CD4-positive, CD25-positive, alpha-beta regulatory T cell (primary cell): ENCODE measurements around the gene MYO5B. TPM values are rescaled to one million over a fixed set of nuclear protein-coding genes. Genes with fewer than 3 reads are reported as not detected.
A peak's percentile ranks its signal among the peaks of the same experiment; 100 is the strongest.

Source experiments
- ATAC-seq, 2 donors: fragments of 150-1000 bp; cut with Tn5 transposase; one replicate each; pipeline ENCODE4 v1.10.0; 2021; ENCODE audit warnings: low read depth in 2 of 2, moderate number of reproducible peaks in 2 of 2, moderate library complexity in 1 of 2
- DNase-seq, 3 donors: peaks; one replicate each; pipeline versions ENCODE4 v3.0.0 to v3.0.0-alpha.2; 2012 to 2022; ENCODE audit warnings: mixed read lengths in 1 of 3
- H3K27ac ChIP-seq: one replicate; pipeline ENCODE4 v1.7.0; 2013; ENCODE audit warnings: mild to moderate bottlenecking, low read length; ENCODE audit not compliant: insufficient read depth, poor library complexity, severe bottlenecking
- H3K27me3 ChIP-seq: one replicate; pipeline ENCODE4 v1.7.0; 2013; ENCODE audit warnings: low read length; ENCODE audit not compliant: control insufficient read depth, insufficient read depth
- H3K36me3 ChIP-seq: one replicate; pipeline ENCODE4 v1.7.0; 2013; ENCODE audit warnings: mild to moderate bottlenecking, low read length, moderate library complexity; ENCODE audit not compliant: control insufficient read depth, insufficient read depth
- H3K4me1 ChIP-seq: 2 replicates; pipeline ENCODE4 v1.7.0; 2013; ENCODE audit warnings: mild to moderate bottlenecking, low read length; ENCODE audit not compliant: insufficient read depth, control insufficient read depth, poor library complexity, severe bottlenecking
- H3K4me3 ChIP-seq: one replicate; pipeline ENCODE4 v1.7.0; 2013; ENCODE audit warnings: low read depth, mild to moderate bottlenecking, low read length, moderate library complexity
- H3K9me3 ChIP-seq, 2 experiments: 1 replicate in 1 of 2; 2 replicates in 1 of 2; pipeline ENCODE4 v1.7.0; 2013; ENCODE audit warnings: low read length in 2 of 2, mild to moderate bottlenecking in 1 of 2, moderate library complexity in 1 of 2; ENCODE audit not compliant: control insufficient read depth in 2 of 2
- H3K27ac Mint-ChIP-seq, 3 donors: one replicate each; pipeline ENCODE4 v1.8.0; 2020 to 2022; ENCODE audit warnings: mild to moderate bottlenecking in 3 of 3, mixed read lengths in 3 of 3, moderate library complexity in 2 of 3
- H3K27me3 Mint-ChIP-seq: one replicate; pipeline ENCODE4 v1.8.0; 2022; ENCODE audit warnings: mild to moderate bottlenecking, mixed read lengths
- H3K36me3 Mint-ChIP-seq: one replicate; pipeline ENCODE4 v1.8.0; 2020; ENCODE audit warnings: mixed read lengths
- H3K4me1 Mint-ChIP-seq, 4 donors: one replicate each; pipeline ENCODE4 v1.8.0; 2020 to 2022; ENCODE audit warnings: mixed read lengths in 4 of 4, mild to moderate bottlenecking in 1 of 4
- H3K4me3 Mint-ChIP-seq, 4 donors: one replicate each; pipeline ENCODE4 v1.8.0; 2020 to 2022; ENCODE audit warnings: mild to moderate bottlenecking in 4 of 4, mixed read lengths in 4 of 4, moderate library complexity in 3 of 4
- H3K9me3 Mint-ChIP-seq, 7 donors: one replicate each; pipeline ENCODE4 v1.8.0; 2020 to 2022; ENCODE audit warnings: mixed read lengths in 7 of 7, mild to moderate bottlenecking in 3 of 7, moderate library complexity in 2 of 7
- polyA plus RNA-seq, 4 donors: library from polyadenylated mRNA; unstranded; fragments of 300-500 nt; fragmentation: Illumina TruSeq; gene quantifications; one replicate each; pipeline ENCODE4 v1.2.3, GENCODE V29; 2021
- total RNA-seq: library from RNA; stranded (reverse); gene quantifications from one replicate; pipeline ENCODE4 v1.2.3, GENCODE V29; 2022

The MYO5B gene
- total and polyA plus RNA-seq, 5 donors from 2014 or later = 0.02 to 0.03 TPM; not detected in 3

DNA sequence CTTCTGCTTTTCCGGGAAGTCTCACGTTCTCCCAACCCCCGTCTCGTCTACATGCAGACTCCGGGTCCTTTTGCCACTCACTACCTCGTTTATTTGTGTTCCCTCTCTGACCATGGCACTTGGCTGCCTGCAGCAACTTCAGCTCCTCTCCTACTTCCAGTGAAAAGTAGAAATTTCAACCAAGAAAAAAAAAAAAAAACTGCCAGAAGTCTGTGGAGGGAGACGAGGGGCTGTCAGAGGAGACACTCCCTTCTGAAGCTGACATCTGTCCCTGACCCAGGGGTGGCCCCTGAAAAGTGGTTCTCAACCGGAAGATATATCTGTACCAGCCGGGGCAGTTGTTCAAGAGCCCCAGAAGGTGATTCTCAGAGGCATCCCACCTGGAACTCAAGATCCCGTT lies 742 bp upstream of the MYO5B start:
- Histone ChIP-seq H3K27me3 (peaks cover 27% of the 10 kb centered on the region), H3K9me3 (no peaks in the 10 kb centered on the region), H3K4me3 (no peak overlapping the region), H3K27ac (no peak overlapping the region), H3K36me3 (no peaks in the 10 kb centered on the region), H3K4me1 (no peaks in the 10 kb centered on the region)
- no peak for DNase-seq
- Mint-ChIP-seq H3K9me3 (peaks cover 0 to 6% (median 4%) of the 10 kb centered on the region in 7 donors), H3K4me1 (peaks cover 0 to 18% (median 0%) of the 10 kb centered on the region in 4 donors), H3K27me3 (peaks cover 66% of the 10 kb centered on the region), H3K36me3 (no peaks in the 10 kb centered on the region), H3K27ac (no peak overlapping the region), H3K4me3 (peak overlapping the region in 3 of 4 donors; percentile 55 to 71 (median 69))
- ATAC-seq = no peak

DNA sequence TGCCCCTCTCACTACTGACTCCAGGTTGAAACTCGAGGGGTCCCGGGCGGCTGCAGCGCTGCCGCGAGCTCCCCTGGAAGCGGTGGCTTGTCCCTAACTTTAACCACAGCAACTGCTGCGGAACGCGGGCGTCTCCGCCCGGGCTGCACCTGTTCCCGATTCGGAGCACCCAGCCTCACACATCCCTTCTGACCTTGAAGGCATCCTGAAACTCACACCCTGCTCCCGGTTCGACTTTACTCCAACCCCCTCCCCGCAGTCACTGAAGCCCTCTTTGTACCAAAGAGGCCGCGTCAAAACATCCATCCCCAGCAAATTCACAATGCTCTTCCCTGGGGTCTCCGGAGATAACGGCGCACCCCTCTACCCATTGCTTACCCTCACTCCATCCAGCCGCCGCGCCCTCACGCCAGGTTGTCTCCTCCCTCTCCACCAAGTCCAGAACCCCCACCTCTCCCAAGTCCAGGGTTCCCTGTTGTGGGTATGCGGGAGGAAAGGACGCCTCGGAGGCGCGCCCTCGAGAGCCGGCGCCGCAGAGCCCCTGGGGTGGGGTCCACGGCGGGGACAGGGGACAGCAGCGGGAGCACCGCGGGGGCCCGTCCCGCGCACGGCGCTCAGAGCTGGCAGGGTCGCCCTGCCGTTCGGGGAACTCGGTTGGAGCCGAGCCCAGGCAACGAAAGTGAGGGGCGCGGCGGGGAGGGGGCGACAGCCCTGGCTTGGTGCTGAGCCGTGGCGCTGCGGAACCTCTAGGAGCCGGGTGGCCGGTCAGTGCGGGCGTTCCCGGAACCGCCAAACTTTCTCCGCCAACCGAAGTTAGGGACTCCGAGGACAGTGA lies 934 bp downstream of the MYO5B start:
- no peak for ATAC-seq
- Mint-ChIP-seq H3K4me3 (peak overlapping the region in 3 of 4 donors; percentile 17 to 52 (median 44)), H3K4me1 (peaks cover 0 to 18% (median 0%) of the 10 kb centered on the region in 4 donors), H3K9me3 (peaks cover 0 to 4% (median 0%) of the 10 kb centered on the region in 7 donors), H3K27me3 (peaks cover 67% of the 10 kb centered on the region), H3K27ac (no peak overlapping the region), H3K36me3 (no peaks in the 10 kb centered on the region)
- Histone ChIP-seq H3K4me1 (no peaks in the 10 kb centered on the region), H3K36me3 (no peaks in the 10 kb centered on the region), H3K27ac (no peak overlapping the region), H3K27me3 (peaks cover 24% of the 10 kb centered on the region), H3K4me3 (no peak overlapping the region), H3K9me3 (no peaks in the 10 kb centered on the region)
- no peak for DNase-seq

DNA sequence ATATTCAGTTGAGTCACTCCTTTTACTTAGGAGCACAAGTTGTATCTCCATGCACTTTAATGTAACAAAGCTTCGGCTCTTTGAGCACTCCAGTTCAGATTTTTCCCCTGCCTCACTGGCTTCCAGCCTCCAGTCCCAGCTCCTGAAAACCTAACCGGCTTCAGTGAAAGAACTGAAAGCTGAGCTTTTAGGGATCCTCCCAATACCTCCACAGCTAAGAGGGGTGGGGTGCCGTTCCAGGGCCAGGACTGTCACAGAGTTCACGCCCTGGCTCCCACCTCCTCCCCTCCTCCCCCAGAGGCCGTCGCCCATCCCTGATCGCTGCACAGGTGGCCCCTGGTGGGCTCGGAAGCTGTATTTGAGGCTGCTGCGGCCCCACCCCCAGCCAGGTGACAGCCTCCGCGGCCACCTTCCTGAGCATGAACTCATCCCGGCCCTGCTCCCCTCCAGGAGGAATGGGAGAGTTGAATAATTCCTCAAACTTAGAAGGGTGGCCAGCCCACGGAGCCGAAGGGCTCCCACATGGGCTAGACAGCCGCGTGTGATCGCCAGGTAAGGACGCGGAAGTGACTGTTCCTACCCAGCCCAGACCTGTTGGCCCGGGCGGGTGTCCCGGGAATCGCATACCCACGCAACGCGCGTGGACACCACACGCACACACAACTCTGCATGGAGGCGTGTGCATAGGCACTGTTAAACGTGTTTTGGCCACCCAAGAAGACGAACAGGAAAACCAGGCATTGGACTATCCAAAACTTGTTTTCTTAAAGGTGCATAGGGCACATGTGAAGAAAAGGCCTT lies 1.8 kb downstream of the MYO5B start:
- Mint-ChIP-seq H3K27me3 (peaks cover 62% of the 10 kb centered on the region), H3K27ac (peak overlapping the region in 1 of 3 donors; percentile 69), H3K36me3 (no peaks in the 10 kb centered on the region), H3K4me3 (peak overlapping the region in 3 of 4 donors; percentile 17 to 52 (median 32)), H3K9me3 (peaks cover 0 to 4% (median 0%) of the 10 kb centered on the region in 7 donors), H3K4me1 (peaks cover 0 to 18% (median 0%) of the 10 kb centered on the region in 4 donors)
- no peaks in the 10 kb centered on the region for H3K9me3 ChIP-seq
- no peak for DNase-seq
- H3K4me1 ChIP-seq = no peaks in the 10 kb centered on the region
- H3K27ac ChIP-seq = no peak overlapping the region
- H3K27me3 ChIP-seq = peaks cover 24% of the 10 kb centered on the region
- no peak for ATAC-seq
- no peaks in the 10 kb centered on the region for H3K36me3 ChIP-seq
- no peak overlapping the region for H3K4me3 ChIP-seq

DNA sequence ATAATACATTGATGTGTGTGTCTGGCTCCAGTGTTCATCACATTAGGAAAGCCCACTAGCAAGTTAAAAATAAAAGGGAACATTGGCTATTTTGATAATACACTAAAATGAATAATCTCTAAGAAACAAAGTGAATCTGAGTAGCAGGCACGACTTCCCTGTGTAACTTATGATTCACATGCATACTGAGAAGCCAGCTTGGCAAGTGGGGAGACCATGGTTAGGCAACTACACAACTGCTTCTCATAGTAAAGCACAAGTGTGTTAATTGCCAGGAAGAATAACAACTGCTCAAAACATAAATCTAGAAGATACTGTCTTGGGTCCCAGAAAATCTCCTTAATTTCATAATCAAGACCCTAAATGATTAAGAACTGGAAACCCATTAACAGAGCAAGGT lies 4.0 kb downstream of the MYO5B start:
- H3K4me3 ChIP-seq = no peak overlapping the region
- H3K9me3 Mint-ChIP-seq = no peaks in the 10 kb centered on the region
- no peaks in the 10 kb centered on the region for H3K36me3 ChIP-seq
- H3K4me1 ChIP-seq = no peaks in the 10 kb centered on the region
- no peaks in the 10 kb centered on the region for H3K9me3 ChIP-seq
- H3K27ac Mint-ChIP-seq = no peak overlapping the region
- ATAC-seq = no peak
- H3K27ac ChIP-seq = no peak overlapping the region
- no peak for DNase-seq
- peak overlapping the region in 1 of 4 donors; percentile 66 for H3K4me3 Mint-ChIP-seq
- peaks cover 60% of the 10 kb centered on the region for H3K27me3 Mint-ChIP-seq
- H3K27me3 ChIP-seq = peaks cover 26% of the 10 kb centered on the region
- H3K4me1 Mint-ChIP-seq = peaks cover 0 to 13% (median 0%) of the 10 kb centered on the region in 4 donors
- H3K36me3 Mint-ChIP-seq = no peaks in the 10 kb centered on the region

DNA sequence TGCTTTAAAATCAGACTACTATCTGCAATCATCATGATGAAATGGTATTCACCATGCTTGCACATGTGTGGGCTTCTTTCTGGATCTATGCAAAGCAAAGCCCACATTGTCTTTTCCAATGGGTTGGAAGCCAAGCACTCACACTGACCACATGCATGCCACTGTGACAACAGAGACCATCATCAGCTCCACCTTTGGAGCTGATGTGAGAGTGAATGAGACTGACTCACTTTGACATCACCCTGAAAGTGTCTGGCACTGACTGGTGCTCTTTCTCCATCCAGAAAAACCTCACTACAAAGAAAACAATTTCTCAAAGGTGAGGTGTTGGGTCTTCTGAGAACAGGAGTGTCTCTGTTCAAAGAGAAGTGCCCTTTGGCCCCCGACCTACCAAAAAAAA lies 4.7 kb downstream of the MYO5B start:
- Mint-ChIP-seq H3K27me3 (peaks cover 53% of the 10 kb centered on the region), H3K4me1 (peaks cover 0 to 7% (median 0%) of the 10 kb centered on the region in 4 donors), H3K36me3 (no peaks in the 10 kb centered on the region)

DNA sequence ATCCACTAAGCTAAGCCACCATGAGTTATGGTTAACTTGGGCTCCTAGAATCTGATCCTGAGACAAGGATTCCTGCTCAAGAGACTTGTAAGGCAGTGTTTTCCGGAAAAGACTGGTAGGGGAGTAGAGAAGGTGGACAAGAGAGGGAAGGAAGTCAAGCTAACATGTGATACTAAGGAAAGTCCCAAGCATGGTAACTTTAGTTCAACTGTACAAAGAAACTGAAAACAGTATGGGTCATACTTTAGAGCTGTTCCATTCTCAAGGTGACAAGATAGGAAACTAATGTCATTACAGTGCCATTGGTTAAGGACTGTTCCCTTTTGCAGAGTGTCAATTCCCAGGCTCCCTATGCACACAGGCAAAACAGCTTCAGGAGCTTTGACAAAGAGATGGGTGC lies 5.8 kb downstream of the MYO5B start:
- H3K27me3 ChIP-seq = peaks cover 20% of the 10 kb centered on the region
- peaks cover 53% of the 10 kb centered on the region for H3K27me3 Mint-ChIP-seq
- ATAC-seq (no peak), DNase-seq (no peak)
- H3K4me3 Mint-ChIP-seq = no peak overlapping the region
- H3K4me1 Mint-ChIP-seq = peaks cover 0 to 7% (median 0%) of the 10 kb centered on the region in 4 donors
- no peaks in the 10 kb centered on the region for H3K9me3 ChIP-seq
- H3K4me3 ChIP-seq = no peak overlapping the region
- no peaks in the 10 kb centered on the region for H3K9me3 Mint-ChIP-seq
- H3K36me3 ChIP-seq = no peaks in the 10 kb centered on the region
- H3K36me3 Mint-ChIP-seq = no peaks in the 10 kb centered on the region
- H3K27ac Mint-ChIP-seq = no peak overlapping the region
- H3K4me1 ChIP-seq = no peaks in the 10 kb centered on the region
- no peak overlapping the region for H3K27ac ChIP-seq

More for the DNA sequence above, 4.7 kb downstream of the MYO5B start:
- no peak overlapping the region for H3K27ac ChIP-seq
- H3K27me3 ChIP-seq = peaks cover 20% of the 10 kb centered on the region
- no peaks in the 10 kb centered on the region for H3K9me3 ChIP-seq
- ATAC-seq = no peak
- no peak overlapping the region for H3K4me3 Mint-ChIP-seq
- no peaks in the 10 kb centered on the region for H3K9me3 Mint-ChIP-seq
- no peak overlapping the region for H3K27ac Mint-ChIP-seq
- H3K36me3 ChIP-seq = no peaks in the 10 kb centered on the region
- no peak for DNase-seq
- no peak overlapping the region for H3K4me3 ChIP-seq
- H3K4me1 ChIP-seq = no peaks in the 10 kb centered on the region

DNA sequence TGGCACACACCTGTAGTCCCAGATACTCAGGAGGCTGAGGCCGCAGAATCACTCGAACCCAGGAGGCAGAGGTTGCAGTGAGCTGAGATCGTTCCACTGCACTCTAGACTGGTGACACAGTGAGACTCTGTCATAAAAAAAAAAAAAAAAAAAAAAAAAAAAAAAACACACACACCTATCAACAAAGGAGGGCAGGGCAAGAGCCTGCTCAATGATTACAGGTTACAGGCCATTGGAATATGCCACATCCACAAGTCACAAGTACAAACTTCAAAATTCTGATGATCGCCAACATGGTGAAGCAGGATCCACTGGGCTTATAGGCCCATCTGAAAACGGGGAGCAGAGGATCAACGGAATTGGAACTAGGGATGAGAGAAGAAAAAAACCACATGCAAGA lies 6.3 kb downstream of the MYO5B start:
- no peak overlapping the region for H3K27ac ChIP-seq
- peaks cover 48% of the 10 kb centered on the region for H3K27me3 Mint-ChIP-seq

More for the DNA sequence above, 6.3 kb downstream of the MYO5B start:
- no peak overlapping the region for H3K27ac Mint-ChIP-seq
- Histone ChIP-seq H3K36me3 (no peaks in the 10 kb centered on the region), H3K4me1 (no peaks in the 10 kb centered on the region), H3K4me3 (no peak overlapping the region), H3K9me3 (no peaks in the 10 kb centered on the region), H3K27me3 (peaks cover 20% of the 10 kb centered on the region)
- DNase-seq (no peak), ATAC-seq (no peak)
- no peaks in the 10 kb centered on the region for H3K9me3 Mint-ChIP-seq
- H3K36me3 Mint-ChIP-seq = no peaks in the 10 kb centered on the region
- peaks cover 0 to 4% (median 0%) of the 10 kb centered on the region in 4 donors for H3K4me1 Mint-ChIP-seq
- no peak overlapping the region for H3K4me3 Mint-ChIP-seq
